Lower leg skin (tissue), 4 donors: Measurements from ENCODE around the gene HYAL2. TPM values are rescaled to one million over a fixed set of nuclear protein-coding genes. Genes with fewer than 3 reads are reported as not detected.
"Not testable (repeated sequence)": the region's sequence is repeated elsewhere in the genome, so short reads cannot be mapped to it uniquely, and the experiment has no call there.

Experiments
- DNase-seq, 2 donors: peaks; one replicate each; pipeline ENCODE4 v3.0.0-alpha.2; 2019; ENCODE audit warnings: low spot score in 2 of 2
- H3K4me3 ChIP-seq: fragments of 200-600 bp; sonication (generic); 2 replicates; pipeline ENCODE4 v1.5.1; 2017; ENCODE audit warnings: mild to moderate bottlenecking, low read depth; ENCODE audit not compliant: poor library complexity, severe bottlenecking
- POLR2A ChIP-seq, 2 donors: fragments of 450-650 bp; IDR thresholded peaks; one replicate each; pipeline ENCODE4 v1.6.1; 2016 to 2017; ENCODE audit warnings: antibody characterized with exemption in 2 of 2, mild to moderate bottlenecking in 1 of 2, moderate library complexity in 1 of 2
- WGBS, 2 donors: methylation state at CpG; one replicate each; pipeline ENCODE4 v1.1.5; 2018; 5-methylcytosine and 5-hydroxymethylcytosine counted together
- intact Hi-C: fragments of 100-400 bp; cut with DNase I; formaldehyde crosslinking; loops from one replicate; pipeline ENCODE4 v1.15.0; 2023; ENCODE audit warnings: low total_unique reads
- total RNA-seq, 4 donors: library from RNA; depleted of rRNA; stranded (reverse); fragments of >200 nt; gene quantifications; one replicate each; pipeline ENCODE4 v1.1.0, GENCODE V29; 2016
- TF ChIP-seq, protein P1 (sequence below), 3 donors: fragments of 450-650 bp; IDR thresholded peaks; one replicate each; pipeline ENCODE4 v1.5.1; 2016; ENCODE audit warnings: antibody characterized with exemption in 3 of 3, mild to moderate bottlenecking in 3 of 3, moderate library complexity in 2 of 3

The HYAL2 gene
- total RNA-seq, 4 donors from 2014 or later: 44.1 to 95.7 (median 72.9) TPM

DNA sequence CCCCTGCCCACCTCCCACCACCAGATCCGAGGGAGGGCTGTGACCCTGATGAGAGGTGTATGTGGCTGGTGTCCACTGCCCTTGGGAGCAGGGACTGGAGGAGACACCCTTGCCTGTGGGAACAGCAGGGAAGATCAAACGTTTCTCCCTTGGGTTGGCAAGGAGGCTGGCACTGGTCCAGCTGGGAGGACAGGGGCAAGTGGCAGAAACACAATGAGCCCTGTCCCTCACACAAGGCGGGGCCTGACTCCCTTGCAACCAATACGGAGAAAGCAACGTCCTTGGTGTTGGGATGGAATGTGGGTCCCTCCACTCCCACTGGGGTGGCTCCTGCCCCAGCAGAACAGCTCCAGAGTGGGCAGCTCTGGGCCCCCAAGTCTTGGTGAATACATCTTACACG lies 5.2 kb downstream of the HYAL2 start:
- H3K4me3 ChIP-seq: no peak overlapping the region
- 39% methylated on average over 6 of the region's 6 CpGs for WGBS, 2 donors
- TF ChIP-seq, protein P1, sequence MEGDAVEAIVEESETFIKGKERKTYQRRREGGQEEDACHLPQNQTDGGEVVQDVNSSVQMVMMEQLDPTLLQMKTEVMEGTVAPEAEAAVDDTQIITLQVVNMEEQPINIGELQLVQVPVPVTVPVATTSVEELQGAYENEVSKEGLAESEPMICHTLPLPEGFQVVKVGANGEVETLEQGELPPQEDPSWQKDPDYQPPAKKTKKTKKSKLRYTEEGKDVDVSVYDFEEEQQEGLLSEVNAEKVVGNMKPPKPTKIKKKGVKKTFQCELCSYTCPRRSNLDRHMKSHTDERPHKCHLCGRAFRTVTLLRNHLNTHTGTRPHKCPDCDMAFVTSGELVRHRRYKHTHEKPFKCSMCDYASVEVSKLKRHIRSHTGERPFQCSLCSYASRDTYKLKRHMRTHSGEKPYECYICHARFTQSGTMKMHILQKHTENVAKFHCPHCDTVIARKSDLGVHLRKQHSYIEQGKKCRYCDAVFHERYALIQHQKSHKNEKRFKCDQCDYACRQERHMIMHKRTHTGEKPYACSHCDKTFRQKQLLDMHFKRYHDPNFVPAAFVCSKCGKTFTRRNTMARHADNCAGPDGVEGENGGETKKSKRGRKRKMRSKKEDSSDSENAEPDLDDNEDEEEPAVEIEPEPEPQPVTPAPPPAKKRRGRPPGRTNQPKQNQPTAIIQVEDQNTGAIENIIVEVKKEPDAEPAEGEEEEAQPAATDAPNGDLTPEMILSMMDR (IDR thresholded peaks at IDR 0.05): no peak
- TF ChIP-seq POLR2A (IDR thresholded peaks at IDR 0.05): no peak
- DNase-seq: no peak
- intact Hi-C loops: no loop called here

DNA sequence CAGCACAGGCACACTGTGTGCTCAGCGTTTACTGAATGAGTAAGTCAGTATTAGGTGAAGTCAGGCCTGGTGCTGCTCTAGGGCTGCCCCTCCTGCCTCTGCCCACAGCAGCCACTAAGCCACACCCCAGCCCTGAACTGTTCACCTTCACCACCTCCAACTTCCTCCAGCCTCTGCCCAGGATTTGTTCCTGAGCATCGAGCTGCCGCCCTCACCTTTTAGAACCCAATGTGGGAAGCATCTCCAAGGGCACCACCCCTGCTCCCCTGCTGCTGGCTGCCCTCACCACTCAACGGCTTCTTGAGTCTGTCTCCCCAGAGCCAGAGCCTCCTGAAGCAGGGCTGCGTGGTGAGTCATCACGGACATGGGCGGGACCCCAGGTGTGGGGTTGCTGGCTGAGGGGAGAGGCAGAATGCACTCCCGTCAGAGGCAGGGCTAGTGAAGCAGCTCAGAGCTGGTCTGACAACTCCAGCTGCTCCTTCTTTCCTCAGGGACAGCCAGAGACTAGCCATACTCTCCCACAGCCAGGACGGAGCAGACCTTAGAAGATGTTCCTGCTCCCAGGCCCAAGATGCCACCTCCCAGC lies 5.8 kb downstream of the HYAL2 start:
- TF ChIP-seq POLR2A (IDR thresholded peaks at IDR 0.05): no peak
- TF ChIP-seq, protein P1 (IDR thresholded peaks at IDR 0.05): no peak
- DNase-seq: peak; percentile 84 to 93
- H3K4me3 ChIP-seq: no peak overlapping the region
- 34 to 42% methylated on average over 9 of the region's 9 CpGs for WGBS, 2 donors
- intact Hi-C loops: no loop called here

DNA sequence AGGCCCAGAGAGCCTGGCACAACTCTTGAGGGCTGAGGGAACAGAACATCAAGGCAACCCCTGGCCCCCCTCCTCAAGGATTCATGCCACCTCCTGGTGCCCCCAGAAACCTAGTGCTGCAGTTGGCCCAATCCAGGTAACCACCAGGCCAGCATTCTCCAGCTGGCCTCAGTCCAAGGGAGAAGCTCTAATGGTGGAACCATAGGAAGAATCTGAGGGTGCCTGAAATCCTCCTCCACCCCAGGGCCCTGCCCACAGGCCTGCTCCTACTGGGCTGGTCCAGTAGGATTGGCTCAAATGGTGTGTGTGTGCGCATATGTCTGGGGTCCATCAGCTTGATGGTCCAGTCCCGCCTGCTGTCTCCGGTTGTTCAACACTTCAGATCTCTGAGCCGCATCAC lies 7.7 kb downstream of the HYAL2 start:
- WGBS, 2 donors: 93 to 95% methylated on average over 4 of the region's 4 CpGs
- H3K4me3 ChIP-seq: no peak overlapping the region
- intact Hi-C loops: no loop called here
- no peak for DNase-seq
- no peak for TF ChIP-seq POLR2A (IDR thresholded peaks at IDR 0.05)
- TF ChIP-seq, protein P1 (IDR thresholded peaks at IDR 0.05): no peak

DNA sequence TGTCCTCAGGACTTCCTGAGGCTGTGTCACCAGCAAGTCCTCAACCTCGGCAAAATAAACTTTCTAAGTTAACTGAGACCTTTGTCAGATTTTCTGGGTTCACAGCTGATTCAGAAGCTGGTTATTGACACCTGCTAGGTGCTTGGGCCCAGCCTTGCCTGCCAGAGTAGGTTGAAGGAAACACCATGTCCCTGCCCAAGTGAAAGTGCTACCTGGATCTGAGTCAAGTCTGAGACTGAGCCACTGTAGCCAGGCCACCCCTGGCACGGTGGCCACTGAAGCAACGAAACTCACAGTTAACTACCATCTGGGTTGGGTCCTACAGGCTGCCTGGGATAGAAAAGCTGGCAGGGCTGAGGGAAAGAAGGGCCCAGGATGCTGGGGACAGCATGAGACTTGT lies 8.2 kb downstream of the HYAL2 start:
- no peak overlapping the region for H3K4me3 ChIP-seq
- TF ChIP-seq, protein P1 (IDR thresholded peaks at IDR 0.05): no peak
- TF ChIP-seq POLR2A (IDR thresholded peaks at IDR 0.05): no peak
- intact Hi-C loops: no loop called here
- DNase-seq: no peak
- WGBS, 2 donors: 58% methylated on average over 3 of the region's 3 CpGs

DNA sequence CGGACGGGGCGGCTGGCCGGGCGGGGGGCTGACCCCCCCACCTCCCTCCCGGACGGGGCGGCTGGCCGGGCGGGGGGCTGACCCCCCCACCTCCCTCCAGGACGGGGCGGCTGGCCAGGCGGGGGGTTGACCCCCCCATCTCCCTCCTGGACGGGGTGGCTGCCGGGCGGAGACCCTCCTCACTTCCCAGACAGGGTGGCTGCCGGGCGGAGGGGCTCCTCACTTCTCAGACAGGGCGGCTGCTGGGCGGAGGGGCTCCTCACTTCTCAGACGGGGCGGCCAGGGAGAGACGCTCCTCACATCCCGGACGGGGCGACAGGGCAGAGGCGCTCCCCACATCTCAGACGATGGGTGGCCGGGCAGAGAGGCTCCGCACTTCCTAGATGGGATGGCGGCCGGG lies 10.5 kb downstream of the HYAL2 start:
- H3K4me3 ChIP-seq: peak overlapping the region; percentile 3
- 66 to 82% methylated on average over 7 to 13 of the region's 32 CpGs for WGBS, 2 donors
- DNase-seq, intact Hi-C loops: not testable (repeated sequence)

DNA sequence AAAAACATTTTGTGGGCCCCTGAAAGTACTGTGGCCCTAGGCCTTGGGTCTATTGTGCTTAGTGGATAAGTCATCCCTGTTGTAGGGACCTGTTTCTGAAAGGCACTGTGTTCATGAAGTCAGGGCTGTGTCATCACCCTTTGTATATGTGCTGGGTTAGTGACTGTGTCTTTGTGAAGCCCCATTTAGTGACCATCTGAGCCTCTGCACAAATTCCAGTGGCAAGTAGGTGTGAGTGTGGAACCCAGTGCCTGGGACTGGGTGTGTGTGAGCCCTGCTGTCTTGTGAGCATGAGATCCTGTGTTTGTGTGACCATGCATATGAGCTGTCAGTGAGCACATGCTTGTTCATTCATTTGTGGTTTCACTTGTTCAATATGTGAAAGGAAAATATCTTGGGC lies 17.9 kb downstream of the HYAL2 start:
- TF ChIP-seq, protein P1 (IDR thresholded peaks at IDR 0.05): no peak
- TF ChIP-seq POLR2A (IDR thresholded peaks at IDR 0.05): no peak
- no peak for DNase-seq
- intact Hi-C loops: no loop called here
- no peak overlapping the region for H3K4me3 ChIP-seq
